Stimulated activated CD4-positive, alpha-beta T cell treated with anti-CD3 and anti-CD28 coated beads, Interleukin-1b, Interleukin-23, amount 100 ng/mL, for 24 hours (primary cell): ENCODE data around the gene GALNT7.

Source experiments
- DNase-seq, 4 experiments: peaks; one replicate each; pipeline ENCODE4 v3.0.0-alpha.2; 2020; ENCODE audit warnings: low read depth in 4 of 4, low spot score in 1 of 4

Gene GALNT7

GRCh38 chr4:173288698-173289352 lies 120.2 kb downstream of the GALNT7 start:
- DNase-seq: no peak

- DNase-seq: no peak
Observed at GRCh38 chr4:173289353-173289727, 120.7 kb downstream of the GALNT7 start.

- DNase-seq: no peak
Observed at GRCh38 chr4:173291899-173292298, 123.3 kb downstream of the GALNT7 start.

- no peak for DNase-seq
Observed at GRCh38 chr4:173293663-173294062, 125.1 kb downstream of the GALNT7 start.

- DNase-seq: no peak
Observed at GRCh38 chr4:173294444-173294843, 125.8 kb downstream of the GALNT7 start.

- no peak for DNase-seq
Observed at GRCh38 chr4:173301518-173302201, 133.0 kb downstream of the GALNT7 start.

GRCh38 chr4:173307778-173308177 lies 139.2 kb downstream of the GALNT7 start:
- DNase-seq: no peak

- DNase-seq: no peak
Observed at GRCh38 chr4:173311368-173311767, 142.8 kb downstream of the GALNT7 start.

- DNase-seq: no peak
Observed at GRCh38 chr4:173314715-173315114, 146.1 kb downstream of the GALNT7 start.

GRCh38 chr4:173316060-173316459 lies 147.4 kb downstream of the GALNT7 start:
- no peak for DNase-seq

GRCh38 chr4:173317004-173317403 lies 148.4 kb downstream of the GALNT7 start:
- DNase-seq: no peak

GRCh38 chr4:173318240-173318639 lies 149.6 kb downstream of the GALNT7 start:
- DNase-seq: no peak

GRCh38 chr4:173318648-173319211 lies 150.1 kb downstream of the GALNT7 start:
- DNase-seq: no peak

- no peak for DNase-seq
Observed at GRCh38 chr4:173319696-173320095, 151.1 kb downstream of the GALNT7 start.

- DNase-seq: no peak
Observed at GRCh38 chr4:173325007-173325736, 156.6 kb downstream of the GALNT7 start.

- DNase-seq: no peak
Observed at GRCh38 chr4:173328236-173328901, 159.8 kb downstream of the GALNT7 start.

- DNase-seq: no peak
Observed at GRCh38 chr4:173330590-173330989, 162.0 kb downstream of the GALNT7 start.

GRCh38 chr4:173332021-173332487 lies 163.4 kb downstream of the GALNT7 start:
- no peak for DNase-seq

GRCh38 chr4:173332963-173333657 lies 164.5 kb downstream of the GALNT7 start:
- DNase-seq: peak in 1 of 4 experiments; percentile 3

GRCh38 chr4:173333658-173334084 lies 165.1 kb downstream of the GALNT7 start:
- peak; percentile 3 to 43 (median 26) for DNase-seq
